Stimulated activated naive CD8-positive, alpha-beta T cell treated with anti-CD3 and anti-CD28 coated beads, Interleukin-15, Interleukin-2, amounts not matched to agents 100 ng/mL and 50 ng/mL, for 24 hours (primary cell): ENCODE results near the gene ZHX3.
A peak's percentile ranks its signal among the peaks of the same experiment; 100 is the strongest.
"Not testable (repeated sequence)": the region's sequence is repeated elsewhere in the genome, so short reads cannot be mapped to it uniquely, and the experiment has no call there.

Source experiments
- H3K27ac Mint-ChIP-seq: one replicate; pipeline ENCODE4 v1.8.0; 2021; ENCODE audit warnings: mild to moderate bottlenecking, mixed read lengths
- H3K27me3 Mint-ChIP-seq: one replicate; pipeline ENCODE4 v1.8.0; 2021; ENCODE audit warnings: mixed read lengths
- H3K36me3 Mint-ChIP-seq: one replicate; pipeline ENCODE4 v1.8.0; 2021; ENCODE audit warnings: low read depth, mixed read lengths
- H3K4me1 Mint-ChIP-seq: one replicate; pipeline ENCODE4 v1.8.0; 2021; ENCODE audit warnings: low read depth, mixed read lengths
- H3K4me3 Mint-ChIP-seq: one replicate; pipeline ENCODE4 v1.8.0; 2021; ENCODE audit warnings: mild to moderate bottlenecking, mixed read lengths
- H3K9me3 Mint-ChIP-seq: one replicate; pipeline ENCODE4 v1.8.0; 2021; ENCODE audit warnings: mixed read lengths

The ZHX3 gene

GRCh38 chr20:41133709-41134361 is 183.7 kb downstream of the ZHX3 start:
- Mint-ChIP-seq H3K4me1 (peaks cover 48% of the 10 kb centered on the region), H3K27ac (peak overlapping the region; percentile 5), H3K9me3 (no peaks in the 10 kb centered on the region), H3K4me3 (no peak overlapping the region), H3K36me3 (peaks cover 7% of the 10 kb centered on the region), H3K27me3 (no peaks in the 10 kb centered on the region)

- not testable (repeated sequence) for H3K36me3 Mint-ChIP-seq, H3K27ac Mint-ChIP-seq, H3K4me3 Mint-ChIP-seq, H3K9me3 Mint-ChIP-seq, H3K27me3 Mint-ChIP-seq
- peaks cover 45% of the 10 kb centered on the region for H3K4me1 Mint-ChIP-seq
Measured at GRCh38 chr20:41132388-41132775, 185.1 kb downstream of the ZHX3 start.

GRCh38 chr20:41131594-41132387 is 185.7 kb downstream of the ZHX3 start:
- Mint-ChIP-seq H3K36me3 (peaks cover 11% of the 10 kb centered on the region), H3K4me1 (peaks cover 45% of the 10 kb centered on the region), H3K27ac (no peak overlapping the region), H3K4me3 (no peak overlapping the region), H3K9me3 (no peaks in the 10 kb centered on the region), H3K27me3 (no peaks in the 10 kb centered on the region)
